Effector memory CD4-positive, alpha-beta T cell (primary cell): ENCODE measurements around the gene UPF3A.

Experiments used
- DNase-seq, 3 donors: peaks; one replicate each; pipeline ENCODE4 v3.0.0-alpha.2; 2020
- H3K27ac ChIP-seq: 2 replicates; pipeline ENCODE4 v1.7.0; 2013; ENCODE audit warnings: mild to moderate bottlenecking, low read length, moderate library complexity; ENCODE audit not compliant: insufficient read depth, poor library complexity, severe bottlenecking
- H3K27me3 ChIP-seq: replicated peaks from 2 replicates; pipeline ENCODE4 v1.7.0; 2013; ENCODE audit warnings: mild to moderate bottlenecking, low read length; ENCODE audit not compliant: insufficient read depth, control insufficient read depth, poor library complexity, severe bottlenecking
- H3K36me3 ChIP-seq: 2 replicates; pipeline ENCODE4 v1.7.0; 2013; ENCODE audit warnings: mild to moderate bottlenecking, low read length, moderate library complexity; ENCODE audit not compliant: control insufficient read depth, insufficient read depth
- H3K4me1 ChIP-seq: 2 replicates; pipeline ENCODE4 v1.7.0; 2013; ENCODE audit warnings: low read length, mild to moderate bottlenecking; ENCODE audit not compliant: control insufficient read depth, insufficient read depth, poor library complexity, severe bottlenecking
- H3K4me3 ChIP-seq: 2 replicates; pipeline ENCODE4 v1.7.0; 2013; ENCODE audit warnings: low read length, low read depth, mild to moderate bottlenecking; ENCODE audit not compliant: insufficient read depth, poor library complexity, severe bottlenecking
- H3K9me3 ChIP-seq: 2 replicates; pipeline ENCODE4 v1.7.0; 2013; ENCODE audit warnings: mild to moderate bottlenecking, low read length, moderate library complexity; ENCODE audit not compliant: control insufficient read depth

The UPF3A gene

DNA sequence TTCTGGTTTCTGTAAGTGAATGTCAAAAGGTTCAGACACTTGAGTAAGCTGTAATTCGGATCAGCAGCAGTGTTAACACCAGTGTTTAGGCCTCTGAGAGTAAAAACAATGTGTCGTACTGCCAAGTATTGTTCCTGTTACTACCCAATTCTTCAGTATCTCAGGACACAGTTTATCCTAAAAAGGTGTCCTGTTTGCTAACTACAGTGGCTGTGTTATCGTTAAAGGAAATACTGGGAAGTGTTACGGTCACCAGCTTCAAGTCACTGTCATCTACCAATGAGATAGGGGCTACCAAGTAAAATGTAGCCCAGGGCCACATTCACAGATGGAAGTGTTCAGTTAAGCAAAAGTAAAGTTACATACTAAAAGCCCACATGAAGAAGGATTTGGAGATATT is 2.3 kb upstream of the UPF3A start:
- Histone ChIP-seq H3K4me3 (no peak overlapping the region), H3K4me1 (peaks cover 18% of the 10 kb centered on the region), H3K36me3 (no peaks in the 10 kb centered on the region), H3K27ac (no peak overlapping the region), H3K9me3 (no peaks in the 10 kb centered on the region), H3K27me3 (no peaks in the 10 kb centered on the region)
- DNase-seq, result no peak

DNA sequence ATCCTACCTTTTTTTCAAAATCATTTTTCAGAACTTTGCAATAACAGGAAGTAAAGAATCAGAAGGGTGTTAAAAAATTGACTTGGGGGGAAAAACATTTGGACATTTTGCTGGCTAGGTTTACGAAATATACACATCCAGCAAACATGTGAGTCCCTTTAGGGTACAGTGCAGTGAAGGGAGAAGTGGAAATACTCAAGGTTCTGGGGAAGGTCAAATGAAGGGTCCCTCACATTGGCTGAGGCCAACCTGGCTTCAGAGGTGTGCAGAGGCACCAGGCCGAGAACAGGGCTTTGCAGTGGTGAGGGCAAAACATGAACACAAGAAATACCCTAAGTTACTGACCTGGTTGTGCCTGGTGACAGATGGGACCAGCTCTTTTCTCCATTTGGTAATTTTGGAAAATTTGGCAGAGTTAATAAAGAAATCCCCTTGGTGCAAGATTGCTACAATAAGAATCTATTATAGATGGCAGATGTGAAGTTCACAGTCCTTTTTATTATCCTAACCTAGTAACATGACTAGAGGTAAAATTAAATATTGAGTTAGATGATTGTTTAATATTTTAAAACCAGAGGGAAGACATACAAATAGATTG is 1.5 kb upstream of the UPF3A start:
- peak overlapping the region; percentile 94 for H3K27ac ChIP-seq
- H3K4me1 ChIP-seq, result peaks cover 18% of the 10 kb centered on the region
- H3K9me3 ChIP-seq, result no peaks in the 10 kb centered on the region
- peaks cover 3% of the 10 kb centered on the region for H3K36me3 ChIP-seq
- H3K27me3 ChIP-seq, result no peaks in the 10 kb centered on the region
- DNase-seq, result no peak
- no peak overlapping the region for H3K4me3 ChIP-seq

DNA sequence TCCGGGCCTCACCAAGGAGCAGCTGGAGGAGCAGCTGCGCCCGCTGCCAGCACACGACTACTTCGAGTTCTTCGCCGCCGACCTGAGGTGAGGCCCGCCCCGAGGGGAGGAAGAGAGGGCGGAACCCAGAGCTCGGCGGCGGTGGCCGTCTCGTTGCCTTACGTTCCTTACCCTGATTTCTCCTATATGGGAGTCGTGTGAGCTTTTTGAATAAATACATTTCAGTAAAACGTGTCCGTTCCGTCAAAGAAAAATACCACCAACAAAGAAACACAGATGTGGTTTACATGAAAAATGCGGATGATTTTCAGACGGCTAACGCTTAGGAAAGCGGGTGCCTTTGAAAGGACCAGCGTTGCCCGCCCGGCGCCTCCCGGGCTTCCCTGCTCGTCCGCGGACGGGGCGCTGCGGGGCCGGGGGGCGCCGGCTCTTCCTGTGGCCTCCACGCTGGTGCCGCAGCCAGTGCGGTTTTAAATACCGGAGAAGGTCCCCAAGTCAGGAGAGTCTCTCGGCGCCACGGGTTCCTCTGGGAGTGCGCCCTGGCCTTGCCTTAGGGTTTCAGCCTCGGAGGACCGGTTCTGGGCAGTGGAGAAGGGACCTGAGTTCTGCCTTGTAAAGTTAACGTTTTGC is 755 bp downstream of the UPF3A start:
- Histone ChIP-seq H3K4me1 (peaks cover 21% of the 10 kb centered on the region), H3K27me3 (no peaks in the 10 kb centered on the region), H3K9me3 (no peaks in the 10 kb centered on the region), H3K27ac (peak overlapping the region; percentile 94), H3K36me3 (peaks cover 17% of the 10 kb centered on the region), H3K4me3 (peak overlapping the region; percentile 97)
- DNase-seq, result peak in 1 of 3 donors; percentile 5

DNA sequence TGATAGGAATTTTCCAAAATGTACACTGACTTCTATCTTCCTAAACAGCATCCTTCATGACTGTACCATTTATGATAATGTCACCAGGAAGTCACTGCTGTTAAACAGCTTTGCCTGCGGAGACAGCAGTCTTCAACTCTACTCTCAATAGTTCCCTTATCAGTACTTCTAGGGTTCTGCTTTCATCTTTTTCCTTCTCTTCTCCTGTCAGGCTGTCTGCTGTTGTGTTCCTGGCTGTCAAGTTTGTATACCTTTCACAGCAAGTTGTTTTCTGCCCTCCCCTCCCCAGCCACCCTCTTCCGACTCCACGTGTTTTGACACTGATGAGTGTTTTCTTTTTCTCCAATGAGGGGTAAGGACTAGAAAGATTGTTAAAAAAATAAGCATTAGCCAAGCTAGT is 2.2 kb downstream of the UPF3A start:
- Histone ChIP-seq H3K36me3 (peaks cover 32% of the 10 kb centered on the region), H3K9me3 (no peaks in the 10 kb centered on the region), H3K27ac (no peak overlapping the region), H3K4me1 (peaks cover 21% of the 10 kb centered on the region), H3K4me3 (no peak overlapping the region), H3K27me3 (no peaks in the 10 kb centered on the region)
- DNase-seq, result no peak

DNA sequence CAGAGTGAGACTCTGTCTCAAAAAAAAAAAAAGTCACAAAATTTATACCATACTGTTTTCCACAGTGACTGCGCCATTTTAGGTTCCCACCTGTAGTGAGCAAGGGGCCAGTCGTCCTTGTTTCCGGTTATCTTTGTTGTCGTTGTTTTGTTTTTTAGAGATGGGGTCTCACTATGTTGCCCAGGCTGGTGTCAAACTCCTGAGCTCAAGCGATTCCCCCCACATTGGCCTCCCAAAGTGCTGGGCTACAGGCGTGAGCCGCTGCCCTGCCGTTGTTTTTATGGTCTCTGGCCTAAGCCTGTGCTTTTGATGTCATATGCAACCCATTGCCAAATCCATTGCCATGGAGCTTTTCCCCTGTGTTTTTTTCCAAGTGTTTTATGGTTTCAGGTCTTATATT is 3.3 kb downstream of the UPF3A start:
- Histone ChIP-seq H3K4me3 (no peak overlapping the region), H3K4me1 (peaks cover 21% of the 10 kb centered on the region), H3K9me3 (no peaks in the 10 kb centered on the region), H3K36me3 (peaks cover 35% of the 10 kb centered on the region), H3K27ac (no peak overlapping the region), H3K27me3 (no peaks in the 10 kb centered on the region)
- no peak for DNase-seq

DNA sequence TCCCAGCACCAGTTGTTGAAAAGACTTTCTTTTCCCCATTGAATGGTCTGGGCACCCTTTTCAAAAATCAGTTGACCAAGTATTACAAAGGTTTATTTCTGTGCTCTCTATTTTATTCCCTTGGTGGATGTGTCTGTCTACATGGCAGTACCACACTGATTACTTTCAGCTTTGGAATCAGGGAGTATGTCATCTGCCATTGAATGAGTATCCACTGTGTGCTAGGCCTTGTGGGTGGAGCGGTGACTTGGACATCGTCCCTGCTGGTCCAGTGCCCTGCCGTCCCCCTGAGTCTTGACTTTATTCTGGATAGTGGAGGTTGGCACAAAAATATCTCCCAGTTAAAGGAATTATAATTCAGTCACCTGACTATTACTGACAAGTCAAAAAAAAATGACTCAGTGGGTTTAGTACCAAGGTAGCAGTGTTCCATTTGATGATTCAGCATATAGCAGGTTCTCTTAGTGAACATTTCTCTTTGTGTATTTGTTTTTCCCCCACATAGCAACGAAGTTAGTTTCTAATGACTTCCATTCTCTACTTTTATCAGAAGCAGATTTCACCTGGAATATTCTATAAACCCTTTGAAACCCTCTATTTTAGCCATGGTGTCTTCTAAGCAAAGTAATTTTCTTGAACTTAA is 3.9 kb downstream of the UPF3A start:
- Histone ChIP-seq H3K9me3 (no peaks in the 10 kb centered on the region), H3K27ac (no peak overlapping the region), H3K27me3 (no peaks in the 10 kb centered on the region), H3K4me1 (peaks cover 21% of the 10 kb centered on the region), H3K36me3 (peaks cover 35% of the 10 kb centered on the region), H3K4me3 (no peak overlapping the region)
- DNase-seq, result no peak

DNA sequence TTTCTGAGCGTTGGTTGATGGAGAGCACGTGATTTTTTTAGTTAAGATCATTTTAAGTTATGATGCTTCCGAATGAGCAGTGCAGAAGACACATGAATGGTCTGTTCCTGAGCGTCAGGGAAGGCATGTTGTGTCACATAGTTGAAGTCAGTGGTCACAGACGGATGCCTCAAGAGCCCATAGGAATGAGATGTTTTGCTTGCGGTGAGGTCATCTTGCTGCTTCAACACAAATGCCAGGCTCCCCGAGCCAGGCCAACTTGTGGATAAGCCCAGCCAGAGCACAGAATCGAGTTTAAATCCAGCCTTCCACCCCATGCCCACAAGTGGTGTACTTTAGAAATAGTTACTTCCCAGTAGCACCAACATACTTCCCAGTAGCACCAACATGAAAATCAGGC is 5.4 kb downstream of the UPF3A start:
- no peak overlapping the region for H3K27ac ChIP-seq
- peaks cover 35% of the 10 kb centered on the region for H3K36me3 ChIP-seq
- peaks cover 13% of the 10 kb centered on the region for H3K4me1 ChIP-seq
- H3K27me3 ChIP-seq, result no peaks in the 10 kb centered on the region
- no peak for DNase-seq
- H3K9me3 ChIP-seq, result no peaks in the 10 kb centered on the region
- H3K4me3 ChIP-seq, result no peak overlapping the region

DNA sequence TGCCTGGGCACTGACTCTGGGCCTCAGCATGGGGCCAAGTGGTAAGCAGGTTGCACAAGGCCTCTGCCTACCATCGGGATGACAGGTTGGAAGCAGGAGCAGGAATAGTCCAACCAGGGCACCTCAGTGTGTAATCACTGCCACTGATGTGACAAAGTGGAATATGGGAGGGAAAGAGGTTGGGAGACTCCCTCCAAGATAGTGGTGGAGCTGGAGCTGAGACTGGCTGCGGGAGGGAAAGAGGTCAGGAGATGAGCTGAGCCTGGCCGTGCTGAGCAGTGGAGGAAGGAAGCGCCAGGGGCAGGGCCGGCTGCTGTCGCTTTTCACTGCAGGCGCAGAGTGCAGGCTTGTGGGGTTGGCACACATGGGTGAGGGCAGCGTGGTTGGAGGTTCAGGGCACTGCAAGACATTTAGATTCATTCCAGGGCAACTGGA is 6.8 kb downstream of the UPF3A start:
- Histone ChIP-seq H3K36me3 (peaks cover 44% of the 10 kb centered on the region), H3K27me3 (no peaks in the 10 kb centered on the region), H3K4me1 (peaks cover 3% of the 10 kb centered on the region), H3K9me3 (no peaks in the 10 kb centered on the region), H3K4me3 (no peak overlapping the region), H3K27ac (no peak overlapping the region)
- no peak for DNase-seq

DNA sequence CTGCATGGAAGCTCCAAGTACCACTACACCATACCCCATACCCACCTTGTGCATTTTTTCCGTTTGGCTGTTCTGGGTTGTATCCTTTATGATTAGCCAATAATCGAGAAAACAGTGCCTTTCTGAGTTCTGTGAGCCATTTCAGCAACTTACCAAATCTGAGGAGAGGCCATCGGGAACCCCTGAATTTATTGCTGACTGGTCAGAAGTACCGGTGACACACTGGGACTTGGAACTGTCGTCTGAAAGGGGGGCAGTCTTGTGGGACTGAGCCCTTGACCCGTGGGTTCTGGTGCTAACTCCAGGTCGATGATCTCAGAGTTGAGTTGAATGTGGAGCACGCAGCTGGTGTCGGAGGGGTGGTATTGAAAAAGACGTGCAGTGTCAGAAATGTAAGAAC is 15.0 kb downstream of the UPF3A start:
- Histone ChIP-seq H3K4me1 (no peaks in the 10 kb centered on the region), H3K9me3 (no peaks in the 10 kb centered on the region), H3K36me3 (peaks cover 33% of the 10 kb centered on the region), H3K27ac (no peak overlapping the region), H3K4me3 (no peak overlapping the region), H3K27me3 (no peaks in the 10 kb centered on the region)
- DNase-seq, result no peak

DNA sequence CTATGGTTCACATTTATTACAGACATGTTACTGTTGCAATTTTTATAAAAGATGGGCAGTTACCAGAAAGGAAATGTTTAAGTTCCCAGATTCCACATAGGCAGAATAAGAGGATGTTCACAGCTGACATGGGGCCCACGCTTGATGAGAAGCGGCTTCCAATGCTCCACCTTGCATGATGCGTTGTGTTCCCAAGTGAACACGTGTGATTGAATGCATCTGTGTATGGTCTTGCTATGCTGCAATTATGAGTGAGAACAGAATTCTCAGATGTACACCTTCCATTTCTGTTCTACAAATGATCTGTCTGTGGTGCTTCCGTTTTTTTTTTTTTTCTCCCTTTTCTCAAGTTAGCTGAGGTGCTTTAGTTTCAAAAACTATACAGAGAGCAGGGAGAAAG is 15.5 kb downstream of the UPF3A start:
- DNase-seq, result no peak
- no peaks in the 10 kb centered on the region for H3K27me3 ChIP-seq
- no peaks in the 10 kb centered on the region for H3K4me1 ChIP-seq
- H3K27ac ChIP-seq, result no peak overlapping the region
- no peak overlapping the region for H3K4me3 ChIP-seq
- H3K36me3 ChIP-seq, result peaks cover 38% of the 10 kb centered on the region
- H3K9me3 ChIP-seq, result no peaks in the 10 kb centered on the region
